ENCODE data around the gene CEP192.

CEP192 gene

GRCh38 chr18:13126966-13127598, 135.9 kb downstream of the CEP192 start:
- H3K4me3 ChIP-seq (ENCODE audit: low read depth in 1 of 2, low read length in 1 of 2), result no peak overlapping the region
- H3K36me3 ChIP-seq, result peaks cover 60% of the 10 kb centered on the region
- no peaks in the 10 kb centered on the region for H3K4me1 ChIP-seq (ENCODE audit: control insufficient read depth in 1 of 2, insufficient read depth in 1 of 2, low read depth in 1 of 2, low read length in 1 of 2)
- H3K9me3 ChIP-seq, result no peaks in the 10 kb centered on the region
- H3K27me3 ChIP-seq, result no peaks in the 10 kb centered on the region
- no peak overlapping the region for H3K27ac ChIP-seq
- no peak for TF ChIP-seq CTCF (IDR thresholded peaks at IDR 0.05)

GRCh38 chr18:13131283-13131682, 140.1 kb downstream of the CEP192 start:
- H3K27me3 ChIP-seq, result peaks cover 23% of the 10 kb centered on the region
- H3K27ac ChIP-seq, result no peak overlapping the region
- H3K4me1 ChIP-seq (ENCODE audit: control insufficient read depth in 1 of 2, insufficient read depth in 1 of 2, low read depth in 1 of 2, low read length in 1 of 2), result peaks cover 3 to 5% of the 10 kb centered on the region in 2 experiments
- H3K36me3 ChIP-seq, result peaks cover 20% of the 10 kb centered on the region
- no peaks in the 10 kb centered on the region for H3K9me3 ChIP-seq
- no peak overlapping the region for H3K4me3 ChIP-seq (ENCODE audit: low read depth in 1 of 2, low read length in 1 of 2)
- no peak for TF ChIP-seq CTCF (IDR thresholded peaks at IDR 0.05)

- TF ChIP-seq CTCF (IDR thresholded peaks at IDR 0.05), result no peak
- Histone ChIP-seq H3K4me1 (ENCODE audit: control insufficient read depth in 1 of 2, insufficient read depth in 1 of 2, low read depth in 1 of 2, low read length in 1 of 2) (peaks cover 20 to 23% of the 10 kb centered on the region in 2 experiments), H3K4me3 (ENCODE audit: low read depth in 1 of 2, low read length in 1 of 2) (no peak overlapping the region), H3K27me3 (peaks cover 37% of the 10 kb centered on the region), H3K27ac (no peak overlapping the region), H3K9me3 (no peaks in the 10 kb centered on the region), H3K36me3 (no peaks in the 10 kb centered on the region)
Measured at GRCh38 chr18:13134551-13135401, 143.6 kb downstream of the CEP192 start.

- Histone ChIP-seq H3K27me3 (peaks cover 37% of the 10 kb centered on the region), H3K4me3 (ENCODE audit: low read depth in 1 of 2, low read length in 1 of 2) (peak overlapping the region; percentile 72 to 73), H3K36me3 (no peaks in the 10 kb centered on the region), H3K27ac (peak overlapping the region; percentile 15), H3K4me1 (ENCODE audit: control insufficient read depth in 1 of 2, insufficient read depth in 1 of 2, low read depth in 1 of 2, low read length in 1 of 2) (peaks cover 20 to 23% of the 10 kb centered on the region in 2 experiments), H3K9me3 (no peaks in the 10 kb centered on the region)
- TF ChIP-seq CTCF (IDR thresholded peaks at IDR 0.05), result no peak
Measured at GRCh38 chr18:13136056-13136903, 145.1 kb downstream of the CEP192 start.

- no peaks in the 10 kb centered on the region for H3K9me3 ChIP-seq
- peaks cover 37% of the 10 kb centered on the region for H3K27me3 ChIP-seq
- no peak for TF ChIP-seq CTCF (IDR thresholded peaks at IDR 0.05)
- no peaks in the 10 kb centered on the region for H3K36me3 ChIP-seq
- peak overlapping the region; percentile 72 to 73 for H3K4me3 ChIP-seq (ENCODE audit: low read depth in 1 of 2, low read length in 1 of 2)
- H3K4me1 ChIP-seq (ENCODE audit: control insufficient read depth in 1 of 2, insufficient read depth in 1 of 2, low read depth in 1 of 2, low read length in 1 of 2), result peaks cover 20 to 23% of the 10 kb centered on the region in 2 experiments
- H3K27ac ChIP-seq, result peak overlapping the region; percentile 73
Measured at GRCh38 chr18:13136904-13137669, 145.9 kb downstream of the CEP192 start.
